Measurements from ENCODE around the gene ETS1. TPM values are rescaled to one million over a fixed set of nuclear protein-coding genes. Genes with fewer than 3 reads are reported as not detected.

ETS1 gene
- total RNA-seq, 1 donor: 95.0 TPM

DNA sequence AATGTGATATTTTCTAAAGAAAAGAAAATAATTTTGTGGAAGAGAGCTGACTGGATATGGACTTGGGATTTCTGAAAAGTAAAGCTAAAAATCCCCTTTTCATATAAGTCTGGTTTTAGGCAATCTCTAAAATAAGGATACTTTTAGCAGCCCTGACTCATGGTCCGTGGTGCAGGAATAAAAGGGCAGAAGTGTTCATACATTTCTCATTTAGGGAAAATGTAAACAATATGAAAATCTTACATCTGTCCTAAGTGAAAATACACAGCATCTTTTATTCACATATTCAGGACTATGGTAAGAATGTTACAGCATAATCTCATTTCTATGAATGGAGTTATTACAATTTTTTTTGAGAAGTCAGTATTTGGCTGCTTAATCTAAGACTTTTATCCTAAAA is 735 bp upstream of the ETS1 start:
- DNase-seq (ENCODE audit: low read depth): no peak
- no peak for TF ChIP-seq CTCF (IDR thresholded peaks at IDR 0.05; ENCODE audit: insufficient read depth, low read depth, low read length)
- H3K4me3 ChIP-seq (ENCODE audit: low read depth, low read length): no peak overlapping the region

DNA sequence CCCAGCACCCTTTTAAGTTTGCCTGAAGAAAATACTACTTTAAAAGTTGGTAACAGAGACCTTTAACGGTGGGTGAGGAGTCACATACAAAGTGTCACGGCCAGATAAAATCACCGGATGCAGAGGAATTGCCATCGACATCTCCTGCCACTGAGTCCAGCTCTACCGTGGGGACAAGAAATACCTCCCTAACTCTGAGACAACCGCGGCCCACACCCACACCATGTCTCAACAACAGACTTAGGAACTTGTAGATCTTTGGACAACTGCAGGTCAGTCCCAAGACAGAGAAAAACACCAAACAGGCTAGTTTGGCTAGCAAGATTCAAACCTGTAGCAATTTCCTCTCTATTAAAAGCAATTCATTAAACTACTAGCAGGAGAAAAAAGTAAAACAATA is 669 bp downstream of the ETS1 start:
- no peak for DNase-seq (ENCODE audit: low read depth)
- H3K4me3 ChIP-seq (ENCODE audit: low read depth, low read length): no peak overlapping the region
- TF ChIP-seq CTCF (IDR thresholded peaks at IDR 0.05; ENCODE audit: insufficient read depth, low read depth, low read length): no peak

DNA sequence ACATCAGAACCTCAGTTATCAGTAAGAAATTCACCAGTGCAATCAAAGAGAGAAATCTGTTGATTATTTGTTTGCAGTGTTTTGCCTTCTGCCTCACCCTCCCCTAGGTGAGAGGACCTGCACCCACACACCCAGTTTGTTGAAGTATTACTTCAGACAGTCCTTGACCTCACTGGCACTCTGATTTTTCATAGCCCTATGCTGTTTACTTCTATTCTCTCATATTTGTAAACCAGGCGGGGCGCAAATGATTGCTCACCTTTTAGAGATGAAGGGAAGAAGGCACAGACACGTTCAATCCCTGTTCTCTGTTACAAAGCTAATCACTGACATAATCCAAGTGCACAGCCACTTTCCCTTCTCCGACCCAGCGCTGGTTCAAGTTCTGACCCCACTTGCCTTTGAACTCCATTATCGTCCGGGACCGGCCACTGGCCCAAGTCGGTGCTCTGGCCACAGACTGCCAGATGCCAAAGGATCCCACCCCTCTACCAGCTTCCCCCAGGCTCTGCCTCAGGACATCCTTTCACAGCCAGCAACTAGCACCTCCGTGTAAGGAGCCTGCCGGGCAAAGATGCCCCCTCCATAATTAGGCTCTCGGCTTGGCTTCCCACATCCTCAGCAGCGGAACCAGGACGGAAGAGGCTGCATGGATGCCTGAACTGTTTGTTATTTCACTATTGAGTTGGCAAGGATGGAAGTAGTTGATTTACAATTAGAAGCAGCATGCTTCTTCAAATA is 1.7 kb downstream of the ETS1 start:
- no peak for DNase-seq (ENCODE audit: low read depth)
- H3K4me3 ChIP-seq (ENCODE audit: low read depth, low read length): no peak overlapping the region
- TF ChIP-seq CTCF (IDR thresholded peaks at IDR 0.05; ENCODE audit: insufficient read depth, low read depth, low read length): no peak

GRCh38 chr11:128584253-128584652 is 3.1 kb downstream of the ETS1 start:
- TF ChIP-seq CTCF (IDR thresholded peaks at IDR 0.05; ENCODE audit: insufficient read depth, low read depth, low read length): no peak
- no peak for DNase-seq (ENCODE audit: low read depth)
- no peak overlapping the region for H3K4me3 ChIP-seq (ENCODE audit: low read depth, low read length)

DNA sequence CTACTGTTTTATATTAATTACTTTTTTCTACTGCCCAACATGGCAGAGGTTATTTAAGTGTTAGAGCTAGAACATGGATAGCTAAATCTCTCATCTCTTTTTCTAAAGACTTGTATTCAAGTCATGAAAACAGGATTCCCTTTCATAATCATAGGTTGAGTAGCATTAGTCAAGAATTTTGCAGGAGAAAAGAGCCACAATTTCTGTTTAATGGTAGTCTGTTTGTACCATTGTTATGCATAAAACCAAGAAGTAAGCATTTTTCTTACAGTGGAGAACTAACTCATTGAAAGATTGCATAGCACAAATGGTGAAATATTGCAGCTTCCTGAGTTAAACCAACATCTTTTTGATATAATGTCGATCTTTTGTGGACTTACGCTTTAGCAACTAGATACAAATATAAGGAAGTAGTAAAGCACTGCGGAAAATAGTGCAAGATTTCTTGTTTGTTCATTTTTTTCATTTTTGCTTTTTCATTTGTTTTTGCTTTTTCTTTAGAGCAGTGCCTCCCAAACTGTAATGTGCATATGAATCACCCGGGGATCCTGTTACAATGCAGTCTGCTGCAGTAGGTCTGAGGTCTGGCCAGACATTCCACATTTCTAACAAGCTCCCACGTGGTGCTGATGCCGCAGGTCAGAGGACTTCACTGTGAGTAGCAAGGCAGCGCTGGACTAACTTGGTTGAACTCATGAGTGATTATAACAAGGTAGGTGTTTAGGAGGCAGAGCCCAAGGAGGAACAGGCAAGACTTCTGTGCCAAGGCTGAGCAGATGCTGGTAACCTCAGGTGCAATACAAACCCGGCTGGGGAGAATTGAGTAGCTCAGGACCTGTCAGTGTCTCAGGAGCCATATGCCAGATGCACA is 4.6 kb downstream of the ETS1 start:
- peak; percentile 95 for DNase-seq (ENCODE audit: low read depth)
- no peak for TF ChIP-seq CTCF (IDR thresholded peaks at IDR 0.05; ENCODE audit: insufficient read depth, low read depth, low read length)
- no peak overlapping the region for H3K4me3 ChIP-seq (ENCODE audit: low read depth, low read length)

DNA sequence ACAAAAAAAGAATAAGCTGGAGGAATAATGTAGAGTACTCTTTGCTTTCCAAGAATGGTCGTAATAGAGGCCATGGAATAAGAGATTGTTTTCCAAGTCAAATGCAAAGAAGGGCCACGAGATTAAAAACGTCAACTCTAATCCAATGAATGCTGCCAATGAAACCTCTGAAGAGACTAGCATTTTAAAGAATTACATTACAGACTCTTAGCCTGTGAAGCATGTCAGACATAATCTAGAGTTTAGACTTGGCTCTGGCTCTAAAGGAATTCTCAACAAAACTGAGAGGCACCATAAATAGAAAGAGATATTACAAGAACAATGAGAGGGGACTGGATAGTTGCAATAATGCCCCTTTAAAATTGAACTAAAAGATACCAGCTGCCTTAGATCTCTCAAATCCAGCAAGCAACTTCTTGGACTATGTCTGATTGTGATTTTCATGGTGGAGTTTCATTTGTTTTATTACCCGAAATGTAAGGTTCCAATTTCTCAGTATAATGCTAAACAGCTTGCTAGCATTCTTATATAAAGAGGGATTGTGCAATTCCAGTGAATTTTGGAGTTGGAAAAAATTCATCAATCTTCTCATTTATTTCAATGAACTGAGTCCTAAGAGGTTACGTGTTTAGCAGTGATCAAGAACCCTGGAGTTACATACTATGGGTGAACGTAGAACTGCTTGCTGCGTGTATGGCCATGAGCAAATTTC is 5.6 kb downstream of the ETS1 start:
- no peak for TF ChIP-seq CTCF (IDR thresholded peaks at IDR 0.05; ENCODE audit: insufficient read depth, low read depth, low read length)
- DNase-seq (ENCODE audit: low read depth): no peak
- H3K4me3 ChIP-seq (ENCODE audit: low read depth, low read length): no peak overlapping the region

Measured in fibroblast of villous mesenchyme (primary cell).